Common myeloid progenitor, CD34-positive (primary cell): ENCODE measurements around the gene TPX2.
"Not testable (repeated sequence)": the region's sequence is repeated elsewhere in the genome, so short reads cannot be mapped to it uniquely, and the experiment has no call there.

ENCODE experiments used
- CTCF ChIA-PET: fragments of 350-600 bp; sonication (Branson Sonifier 250); formaldehyde crosslinking; loops from one replicate; lab custom pipeline; 2021; ENCODE audit warnings: antibody characterized with exemption; lab: Charles Lee
- POLR2A ChIA-PET: fragments of 350-600 bp; sonication (Branson Sonifier 250); formaldehyde crosslinking; loops from one replicate; lab custom pipeline; 2021; ENCODE audit warnings: antibody characterized with exemption; lab: Charles Lee
- DNase-seq, 3 donors: peaks; one replicate each; pipeline versions ENCODE4 v3.0.0 to v3.0.0-alpha.2; 2013
- H3K27ac ChIP-seq, 2 experiments: 1 replicate in 1 of 2; 2 replicates in 1 of 2; pipeline ENCODE4 v1.7.0; 2013; ENCODE audit warnings: inconsistent platforms in 2 of 2, low read length in 2 of 2, mild to moderate bottlenecking in 2 of 2, low read depth in 1 of 2, moderate library complexity in 1 of 2; ENCODE audit not compliant: severe bottlenecking in 2 of 2, insufficient read depth in 1 of 2, poor library complexity in 1 of 2
- H3K27me3 ChIP-seq, 5 experiments: replicated peaks in 2 of 5; 1 replicate in 3 of 5; 2 replicates in 2 of 5; pipeline versions ENCODE4 v1.6.1 to v1.7.0; 2013; ENCODE audit warnings: low read length in 4 of 5, mild to moderate bottlenecking in 2 of 5, moderate library complexity in 2 of 5, inconsistent platforms in 1 of 5; ENCODE audit not compliant: insufficient read depth in 5 of 5, control insufficient read depth in 4 of 5
- H3K36me3 ChIP-seq, 4 experiments: 1 replicate in 2 of 4; 2 replicates in 2 of 4; pipeline versions ENCODE4 v1.6.1 to v1.7.0; 2013; ENCODE audit warnings: low read length in 3 of 4, control low read depth in 1 of 4, mild to moderate bottlenecking in 1 of 4; ENCODE audit not compliant: control insufficient read depth in 4 of 4, insufficient read depth in 4 of 4
- H3K4me1 ChIP-seq, 4 experiments: 1 replicate in 3 of 4; 2 replicates in 1 of 4; pipeline versions ENCODE4 v1.6.1 to v1.7.1; 2013; ENCODE audit warnings: low read length in 3 of 4, mild to moderate bottlenecking in 3 of 4, control low read depth in 1 of 4, inconsistent platforms in 1 of 4, moderate library complexity in 1 of 4; ENCODE audit not compliant: control insufficient read depth in 4 of 4, insufficient read depth in 4 of 4; ENCODE audit errors: control extremely low read depth in 1 of 4
- H3K4me3 ChIP-seq, 7 experiments: 1 replicate in 4 of 7; 2 replicates in 3 of 7; pipeline versions ENCODE4 v1.5.1 to v1.7.0; 2013; ENCODE audit warnings: mild to moderate bottlenecking in 7 of 7, low read length in 6 of 7, moderate library complexity in 6 of 7, inconsistent platforms in 2 of 7, low read depth in 2 of 7, control low read depth in 1 of 7; ENCODE audit not compliant: insufficient read depth in 4 of 7, control insufficient read depth in 1 of 7; ENCODE audit errors: extremely low read depth in 1 of 7
- H3K9me3 ChIP-seq, 5 experiments: 1 replicate in 4 of 5; 2 replicates in 1 of 5; pipeline versions ENCODE4 v1.6.1 to v1.7.1; 2013; ENCODE audit warnings: low read length in 4 of 5, mild to moderate bottlenecking in 2 of 5, inconsistent platforms in 1 of 5, low read depth in 1 of 5, moderate library complexity in 1 of 5; ENCODE audit not compliant: control insufficient read depth in 4 of 5, insufficient read depth in 2 of 5; ENCODE audit errors: control extremely low read depth in 1 of 5
- WGBS: methylation state at CpG from one replicate; pipeline ENCODE4 v1.1.5; 2013; ENCODE audit not compliant: insufficient coverage; 5-methylcytosine and 5-hydroxymethylcytosine counted together

TPX2 gene

DNA sequence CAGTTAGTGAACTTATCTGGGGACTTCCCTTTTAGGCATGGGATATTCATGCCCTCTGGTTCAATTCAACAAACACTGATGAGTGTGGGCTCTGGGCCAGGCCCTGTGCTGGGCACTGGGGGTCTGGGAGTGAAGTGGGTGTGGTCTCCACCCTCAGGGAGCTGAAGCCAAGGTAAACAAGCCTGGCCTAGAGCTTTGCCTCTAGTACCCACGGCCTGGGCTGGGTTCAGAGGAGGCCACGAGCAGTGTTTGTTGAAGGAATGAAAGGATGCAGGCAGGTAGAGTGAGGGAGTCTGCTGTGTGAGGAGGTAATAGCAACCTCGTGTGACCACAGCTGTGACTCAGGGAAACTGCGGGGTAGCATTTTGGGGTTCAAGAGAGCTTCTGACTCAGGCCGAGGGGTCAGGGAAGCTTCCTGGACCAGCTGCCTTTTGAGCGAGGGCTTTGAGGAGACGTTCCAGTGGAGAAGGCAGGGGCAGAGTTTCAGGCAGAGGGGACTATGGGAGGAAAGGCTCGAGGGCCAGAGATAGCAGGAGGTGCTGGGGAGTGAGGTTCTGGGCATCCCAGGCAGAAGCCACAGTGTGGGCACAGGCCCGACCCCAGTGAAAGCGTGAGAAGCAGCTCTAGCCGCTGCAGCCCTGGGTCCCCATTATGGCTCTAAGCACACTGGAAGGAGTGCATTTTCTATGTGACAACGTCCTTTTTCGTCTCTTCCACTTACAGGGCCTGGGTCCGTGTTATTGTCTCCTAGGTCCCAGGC is 85.6 kb downstream of the TPX2 start:
- Histone ChIP-seq H3K27me3 (no peaks in the 10 kb centered on the region), H3K27ac (no peak overlapping the region), H3K4me3 (no peak overlapping the region), H3K4me1 (peaks cover 0 to 32% (median 21%) of the 10 kb centered on the region in 4 experiments), H3K36me3 (no peaks in the 10 kb centered on the region), H3K9me3 (no peaks in the 10 kb centered on the region)
- DNase-seq, result no peak
- WGBS, result 95% methylated on average over 12 of the region's 14 CpGs
- CTCF ChIA-PET, result interaction anchor here (0.9 to 14.3 kb wide), 9 partner anchors 10 to 267 kb away, joined by 3 to 131 read pairs (median 21); partner anchors contain the start of gene FOXS1
- POLR2A ChIA-PET, result interaction anchor here (0.7 kb wide), 1 partner anchor 207 kb away, joined by 3 read pairs; no protein-coding TSS in a partner anchor

DNA sequence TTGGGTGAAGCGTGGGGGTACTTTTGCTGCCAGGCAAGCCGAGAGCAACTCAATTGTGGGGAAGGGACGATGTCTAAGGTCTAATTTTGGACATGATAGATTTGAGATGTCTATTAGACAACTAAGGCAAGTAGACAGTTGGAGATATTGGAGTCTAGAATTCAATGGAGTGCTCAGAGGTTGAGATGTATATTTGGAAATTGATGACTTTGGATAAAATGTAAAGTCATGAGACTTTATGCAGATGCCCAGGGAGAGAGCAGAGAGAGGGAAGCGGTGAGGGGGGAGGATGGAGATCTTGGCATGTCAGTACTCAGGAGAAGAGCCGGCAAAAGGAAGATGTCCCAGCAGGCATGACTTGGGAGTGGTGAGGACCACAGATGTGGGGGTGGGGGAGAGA is 87.0 kb downstream of the TPX2 start:
- Histone ChIP-seq H3K4me1 (peaks cover 0 to 37% (median 24%) of the 10 kb centered on the region in 4 experiments), H3K36me3 (no peaks in the 10 kb centered on the region), H3K27ac (no peak overlapping the region), H3K9me3 (no peaks in the 10 kb centered on the region), H3K4me3 (no peak overlapping the region), H3K27me3 (no peaks in the 10 kb centered on the region)
- 100% methylated on average over 4 of the region's 5 CpGs for WGBS
- DNase-seq, result no peak
- POLR2A ChIA-PET, result no interaction called here
- CTCF ChIA-PET, result interaction anchor here (14.3 kb wide), 1 partner anchor 19 kb away, joined by 131 read pairs; the partner anchor contains the start of gene FOXS1

DNA sequence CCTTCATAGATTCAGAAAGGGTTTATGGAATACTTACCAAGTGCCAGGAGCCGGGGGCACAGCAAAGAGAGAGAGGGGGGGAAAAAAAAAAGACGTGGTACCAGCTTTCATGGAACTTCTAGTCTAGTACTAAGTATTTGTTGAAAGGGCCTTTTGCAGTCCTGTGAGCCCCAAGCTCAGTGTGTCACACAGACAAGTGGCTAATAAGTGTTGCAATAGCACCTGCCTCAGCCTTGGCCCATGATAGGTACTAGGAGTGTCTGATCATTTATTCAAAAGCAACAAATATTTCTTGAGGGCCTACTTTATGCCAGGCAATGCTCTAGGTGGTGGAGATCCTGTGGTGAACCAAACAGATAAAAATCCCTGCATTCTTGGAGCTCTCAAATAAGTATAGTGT is 88.0 kb downstream of the TPX2 start:
- CTCF ChIA-PET, result interaction anchor here (1.2 to 14.3 kb wide), 2 partner anchors 11 to 18 kb away, joined by 3 to 131 read pairs; partner anchors contain the start of gene FOXS1
- 71% methylated on average over 1 of the region's 2 CpGs for WGBS
- Histone ChIP-seq H3K4me3 (no peak overlapping the region), H3K27ac (no peak overlapping the region), H3K4me1 (peaks cover 0 to 37% (median 24%) of the 10 kb centered on the region in 4 experiments), H3K36me3 (no peaks in the 10 kb centered on the region), H3K27me3 (no peaks in the 10 kb centered on the region), H3K9me3 (no peaks in the 10 kb centered on the region)
- DNase-seq, result no peak
- POLR2A ChIA-PET, result interaction anchor here (0.6 kb wide), 1 partner anchor 267 kb away, joined by 4 read pairs; no protein-coding TSS in a partner anchor

DNA sequence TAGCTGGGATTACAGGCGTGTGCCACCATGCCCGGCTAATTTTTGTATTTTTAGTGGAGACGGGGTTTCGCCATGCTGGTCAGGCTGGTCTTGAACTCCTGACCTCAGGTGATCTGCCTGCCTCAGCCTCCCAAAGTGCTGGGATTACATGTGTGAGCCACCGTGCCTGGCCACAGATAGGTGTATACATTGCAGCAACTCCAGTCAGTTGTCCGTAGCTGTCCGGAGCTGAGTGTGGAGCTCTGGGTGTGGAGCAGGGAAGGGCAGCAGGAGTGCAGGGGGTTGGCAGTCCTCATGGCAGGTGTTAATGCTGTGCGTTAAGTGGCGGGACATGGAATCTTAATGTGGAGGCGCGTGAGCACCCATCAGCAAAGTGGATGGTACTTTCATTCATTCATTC is 88.9 kb downstream of the TPX2 start:
- H3K36me3 ChIP-seq, H3K4me3 ChIP-seq, POLR2A ChIA-PET, H3K27me3 ChIP-seq, DNase-seq, H3K9me3 ChIP-seq, H3K27ac ChIP-seq: not testable (repeated sequence)
- 98% methylated on average over 3 of the region's 11 CpGs for WGBS
- CTCF ChIA-PET, result interaction anchor here (0.7 to 14.3 kb wide), 3 partner anchors 10 to 1585 kb away, joined by 3 to 131 read pairs (median 4); partner anchors contain the start of gene FOXS1
- peaks cover 0 to 28% (median 18%) of the 10 kb centered on the region in 4 experiments for H3K4me1 ChIP-seq

GRCh38 chr20:31829731-31830130 is 90.6 kb downstream of the TPX2 start:
- CTCF ChIA-PET, result interaction anchor here (0.7 to 1.6 kb wide), 7 partner anchors 8 to 202 kb away, joined by 3 to 5 read pairs (median 4); no protein-coding TSS in a partner anchor
- H3K36me3 ChIP-seq, result no peaks in the 10 kb centered on the region
- H3K4me3 ChIP-seq, result no peak overlapping the region
- no peak for DNase-seq
- WGBS, result 69% methylated on average over 5 of the region's 6 CpGs
- H3K27me3 ChIP-seq, result no peaks in the 10 kb centered on the region
- H3K9me3 ChIP-seq, result no peaks in the 10 kb centered on the region
- POLR2A ChIA-PET, result interaction anchor here (0.5 kb wide), 1 partner anchor 270 kb away, joined by 3 read pairs; no protein-coding TSS in a partner anchor
- H3K4me1 ChIP-seq, result peaks cover 0 to 28% (median 19%) of the 10 kb centered on the region in 4 experiments
- no peak overlapping the region for H3K27ac ChIP-seq

GRCh38 chr20:31830406-31830981 is 91.4 kb downstream of the TPX2 start:
- peaks cover 0 to 35% (median 26%) of the 10 kb centered on the region in 4 experiments for H3K4me1 ChIP-seq
- no peak overlapping the region for H3K4me3 ChIP-seq
- H3K36me3 ChIP-seq, result no peaks in the 10 kb centered on the region
- WGBS, result 92% methylated on average over 5 of the region's 8 CpGs
- ChIA-PET POLR2A (no interaction called here), CTCF (interaction anchor here (0.7 to 1.6 kb wide), 7 partner anchors 7 to 201 kb away, joined by 3 to 6 read pairs (median 4); no protein-coding TSS in a partner anchor)
- DNase-seq, result no peak
- H3K27ac ChIP-seq, result no peak overlapping the region
- H3K27me3 ChIP-seq, result no peaks in the 10 kb centered on the region
- no peaks in the 10 kb centered on the region for H3K9me3 ChIP-seq
